SKM-1 treated with dmso at 0.1 percent for 144 hours (cell line): ENCODE data around the gene MED12.

Experiments
- DNase-seq: peaks from one replicate; lab custom pipeline; 2025; ENCODE audit not compliant: unreplicated experiment; lab: John Stamatoyannopoulos, UW

MED12 gene

DNA sequence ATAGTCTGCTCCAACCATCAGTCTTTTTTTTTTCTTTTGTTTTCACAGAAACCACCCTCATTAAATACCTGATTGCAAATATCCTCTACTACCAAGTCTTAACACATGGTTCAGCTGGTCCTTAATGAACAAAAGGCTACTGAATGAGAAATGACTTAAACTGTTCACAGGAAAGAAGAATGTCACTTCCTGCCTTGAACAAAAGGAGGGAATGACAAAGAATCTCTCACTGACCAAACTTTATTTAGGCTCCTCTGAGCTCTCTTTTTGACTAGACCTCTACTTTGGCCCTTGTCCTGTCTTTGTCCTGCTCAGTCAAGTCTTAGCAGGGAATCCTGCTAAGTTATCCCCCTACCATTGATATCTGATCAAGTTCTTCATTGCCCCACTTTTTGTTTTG, 72.9 kb downstream of the MED12 start:
- no peak for DNase-seq
